Measurements from ENCODE around the gene MAPK12.

DNA sequence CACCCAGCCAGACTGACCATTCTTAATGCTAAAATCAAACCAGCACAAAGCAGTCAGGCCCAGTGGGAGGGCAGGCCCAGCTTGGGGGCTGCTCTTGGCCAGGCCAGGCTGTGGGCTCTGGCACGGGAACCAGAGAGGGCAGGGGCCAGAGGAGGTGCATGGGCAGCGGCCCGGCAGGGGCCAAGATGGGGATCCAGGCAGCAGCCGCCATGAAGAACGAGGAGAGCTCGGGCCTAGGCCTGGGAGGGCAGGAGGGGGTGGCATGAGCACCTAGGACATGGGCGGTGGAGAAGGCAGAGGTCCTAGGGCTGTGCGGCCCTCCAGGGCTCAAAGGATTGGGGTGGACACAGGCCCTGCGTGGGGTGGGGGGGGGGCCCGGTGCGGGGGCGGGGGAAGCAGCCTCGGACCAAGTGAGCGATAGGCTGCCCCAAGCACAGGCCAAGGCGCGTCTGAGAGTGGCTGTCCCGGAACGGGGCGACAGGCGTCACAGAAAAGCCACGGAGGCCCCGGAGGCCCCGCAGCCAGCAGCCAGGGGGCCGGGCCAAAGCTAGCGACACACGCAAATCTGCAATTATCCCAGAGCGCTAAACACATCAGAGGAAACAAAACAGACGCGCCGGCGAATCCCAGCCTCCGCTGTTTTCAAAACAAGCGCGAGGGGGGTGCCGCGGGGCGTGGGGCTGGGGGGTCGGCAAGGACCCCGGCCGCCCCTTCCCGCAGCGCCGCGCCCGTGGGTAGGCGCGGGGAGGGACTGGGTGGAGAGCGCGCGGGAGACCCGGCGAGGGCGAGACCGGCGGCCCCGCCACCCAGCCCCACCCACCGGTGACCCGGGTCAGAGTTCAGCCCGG is 37.7 kb upstream of the MAPK12 start:
- TF ChIP-seq, protein P1, sequence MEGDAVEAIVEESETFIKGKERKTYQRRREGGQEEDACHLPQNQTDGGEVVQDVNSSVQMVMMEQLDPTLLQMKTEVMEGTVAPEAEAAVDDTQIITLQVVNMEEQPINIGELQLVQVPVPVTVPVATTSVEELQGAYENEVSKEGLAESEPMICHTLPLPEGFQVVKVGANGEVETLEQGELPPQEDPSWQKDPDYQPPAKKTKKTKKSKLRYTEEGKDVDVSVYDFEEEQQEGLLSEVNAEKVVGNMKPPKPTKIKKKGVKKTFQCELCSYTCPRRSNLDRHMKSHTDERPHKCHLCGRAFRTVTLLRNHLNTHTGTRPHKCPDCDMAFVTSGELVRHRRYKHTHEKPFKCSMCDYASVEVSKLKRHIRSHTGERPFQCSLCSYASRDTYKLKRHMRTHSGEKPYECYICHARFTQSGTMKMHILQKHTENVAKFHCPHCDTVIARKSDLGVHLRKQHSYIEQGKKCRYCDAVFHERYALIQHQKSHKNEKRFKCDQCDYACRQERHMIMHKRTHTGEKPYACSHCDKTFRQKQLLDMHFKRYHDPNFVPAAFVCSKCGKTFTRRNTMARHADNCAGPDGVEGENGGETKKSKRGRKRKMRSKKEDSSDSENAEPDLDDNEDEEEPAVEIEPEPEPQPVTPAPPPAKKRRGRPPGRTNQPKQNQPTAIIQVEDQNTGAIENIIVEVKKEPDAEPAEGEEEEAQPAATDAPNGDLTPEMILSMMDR (IDR thresholded peaks at IDR 0.05; ENCODE audit: extremely low read depth in 1 of 2, insufficient read depth in 1 of 2, low read depth in 1 of 2, low read length in 2 of 2), result no peak
- TF ChIP-seq EZH2 (IDR thresholded peaks at IDR 0.05; ENCODE audit: borderline replicate concordance, low read depth, low read length, severe bottlenecking), result no peak
- TF ChIP-seq GATA2 (IDR thresholded peaks at IDR 0.05; ENCODE audit: insufficient read depth, insufficient read length, low read depth, low read length), result no peak
- TF ChIP-seq, protein P2, sequence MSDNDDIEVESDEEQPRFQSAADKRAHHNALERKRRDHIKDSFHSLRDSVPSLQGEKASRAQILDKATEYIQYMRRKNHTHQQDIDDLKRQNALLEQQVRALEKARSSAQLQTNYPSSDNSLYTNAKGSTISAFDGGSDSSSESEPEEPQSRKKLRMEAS (IDR thresholded peaks at IDR 0.05; ENCODE audit: insufficient read depth, insufficient read length), result no peak
- no peak for TF ChIP-seq POLR2AphosphoS5 (IDR thresholded peaks at IDR 0.05; ENCODE audit: insufficient read depth, low read depth, low read length)
- TF ChIP-seq POLR2A (IDR thresholded peaks at IDR 0.05; ENCODE audit: low read depth, low read length), result no peak
- no peak for TF ChIP-seq JUN (IDR thresholded peaks at IDR 0.05; ENCODE audit: borderline replicate concordance, insufficient read depth, insufficient read length, low read depth)
- no peak for TF ChIP-seq MYC (IDR thresholded peaks at IDR 0.05; ENCODE audit: low read depth, low read length)

Measured in endothelial cell of umbilical vein (primary cell).